GM19099 (cell line): ENCODE data around the gene ZACN.

Experiments
- POLR2A ChIP-seq: IDR thresholded peaks from 3 replicates; pipeline ENCODE4 v1.6.1; 2011; ENCODE audit warnings: low read depth; ENCODE audit not compliant: insufficient read length; ENCODE audit errors: extremely low read depth

Gene ZACN

GRCh38 chr17:76078860-76079534 is at the start of gene ZACN:
TSS of gene ZACN (plus strand) at chr17:76079182. CDS start at chr17:76079265, 83 bp downstream.
- no peak for TF ChIP-seq POLR2A

- TF ChIP-seq POLR2A: no peak
These were observed 46.8 kb upstream of the ZACN start for GRCh38 chr17:76032073-76032779.

- TF ChIP-seq POLR2A: no peak
These were observed 46.2 kb upstream of the ZACN start for GRCh38 chr17:76032780-76033108.

- TF ChIP-seq POLR2A: no peak
These were observed 45.8 kb upstream of the ZACN start for GRCh38 chr17:76033139-76033538.

- no peak for TF ChIP-seq POLR2A
These were observed 44.3 kb upstream of the ZACN start for GRCh38 chr17:76034428-76035350.

- no peak for TF ChIP-seq POLR2A
These were observed 42.3 kb upstream of the ZACN start for GRCh38 chr17:76036497-76037261.

- no peak for TF ChIP-seq POLR2A
These were observed 40.9 kb upstream of the ZACN start for GRCh38 chr17:76038050-76038449.

GRCh38 chr17:76039121-76039520 is 39.9 kb upstream of the ZACN start:
- TF ChIP-seq POLR2A: no peak

GRCh38 chr17:76040376-76040775 is 38.6 kb upstream of the ZACN start:
- TF ChIP-seq POLR2A: no peak

GRCh38 chr17:76046064-76046463 is 32.9 kb upstream of the ZACN start:
- no peak for TF ChIP-seq POLR2A

GRCh38 chr17:76048025-76048605 is 30.9 kb upstream of the ZACN start:
- TF ChIP-seq POLR2A: no peak

GRCh38 chr17:76048711-76049110 is 30.3 kb upstream of the ZACN start:
- TF ChIP-seq POLR2A: no peak

- TF ChIP-seq POLR2A: no peak
These were observed 29.7 kb upstream of the ZACN start for GRCh38 chr17:76049239-76049638.

GRCh38 chr17:76049836-76050537 is 29.0 kb upstream of the ZACN start:
- TF ChIP-seq POLR2A: no peak
